K562 (cell line): ENCODE results near the gene LMF2. TPM values are rescaled to one million over a fixed set of nuclear protein-coding genes. Genes with fewer than 3 reads are reported as not detected.

Source experiments
- ATAC-seq: fragments of 200-7000 bp; cut with Tn5 transposase; 3 replicates; pipeline ENCODE4 v1.9.1; 2020; ENCODE audit warnings: moderate library complexity
- BruUV-seq: library from RNA; stranded (reverse); fragments of 400-500 nt; replicated peaks from 2 replicates; lab custom pipeline; 2021; lab: Mats Ljungman, UMichigan
- CTCF ChIA-PET: fragments of 300-600 bp; formaldehyde crosslinking; extraction: SDS; loops from one replicate; lab custom pipeline; 2021; ENCODE audit warnings: low intra/inter-chr PET ratio; lab: Yijun Ruan, JAX
- POLR2A ChIA-PET: fragments of 300-600, 350-650 bp; sonication (Branson Sonifier 250); formaldehyde crosslinking; extraction: SDS; loops from one replicate; lab custom pipeline; 2021; ENCODE audit warnings: antibody characterized with exemption, inconsistent platforms; lab: Yijun Ruan, JAX
- DNase-seq, 4 experiments: peaks; one replicate each; pipeline versions ENCODE4 v3.0.0 to v3.0.0-alpha.2; 2011 to 2018; ENCODE audit warnings: low spot score in 3 of 4, mixed read lengths in 3 of 4; ENCODE audit errors: extremely low read depth in 1 of 4
- FAIRE-seq: peaks from 2 replicates; lab custom pipeline; 2011; peaks lifted over from hg19 to GRCh38; lab: Jason Lieb, UNC
- H2AFZ ChIP-seq: 2 replicates; pipeline ENCODE4 v1.6.0; 2011; ENCODE audit warnings: low read depth, low read length, control low read depth, inconsistent platforms
- H3K27ac ChIP-seq: fragments of 200-600 bp; 3 replicates; pipeline ENCODE4 v1.8.0; 2011; ENCODE audit warnings: low read depth, mild to moderate bottlenecking, control low read depth, inconsistent platforms, low read length, moderate library complexity, mixed read lengths; ENCODE audit errors: extremely low read depth
- H3K27me3 ChIP-seq, 2 experiments: fragments of 300-600 bp in 1 of 2; 2 replicates in 1 of 2; 3 replicates in 1 of 2; pipeline versions ENCODE4 v1.6.0 to v1.8.0; 2011; ENCODE audit warnings: inconsistent platforms in 2 of 2, low read length in 2 of 2, mild to moderate bottlenecking in 1 of 2, mixed read lengths in 1 of 2, moderate library complexity in 1 of 2; ENCODE audit not compliant: control insufficient read depth in 2 of 2, insufficient read depth in 2 of 2
- H3K36me3 ChIP-seq: fragments of 300-600 bp; 3 replicates; pipeline ENCODE4 v1.8.0; 2011; ENCODE audit warnings: mild to moderate bottlenecking, low read length, inconsistent platforms; ENCODE audit not compliant: control insufficient read depth, insufficient read depth
- H3K4me1 ChIP-seq, 2 experiments: fragments of 200-600 bp in 1 of 2; replicated peaks in 1 of 2; 2 replicates in 1 of 2; 3 replicates in 1 of 2; pipeline versions ENCODE4 v1.5.1 to v1.8.0; 2011; ENCODE audit warnings: inconsistent platforms in 2 of 2, low read length in 2 of 2, mild to moderate bottlenecking in 1 of 2, mixed read lengths in 1 of 2, moderate library complexity in 1 of 2; ENCODE audit not compliant: control insufficient read depth in 2 of 2, insufficient read depth in 2 of 2
- H3K4me2 ChIP-seq: 2 replicates; pipeline ENCODE4 v1.6.1; 2011; ENCODE audit warnings: low read length, control low read depth, inconsistent platforms, mixed read lengths; ENCODE audit not compliant: insufficient read depth
- H3K4me3 ChIP-seq: fragments of 200-600 bp; sonication (generic), shearing (Covaris generic); 2 replicates; pipeline ENCODE4 v1.5.1; 2016; ENCODE audit warnings: control low read depth, inconsistent platforms
- H3K79me2 ChIP-seq: fragments of 200-600 bp; 3 replicates; pipeline ENCODE4 v1.8.0; 2011; ENCODE audit warnings: low read length, inconsistent platforms; ENCODE audit not compliant: control insufficient read depth, insufficient read depth
- H3K9ac ChIP-seq, 2 experiments: 2 replicates each; pipeline versions ENCODE4 v1.6.0 to v1.6.1; 2011; ENCODE audit warnings: low read depth in 2 of 2, low read length in 2 of 2, control low read depth in 1 of 2, inconsistent platforms in 1 of 2, mild to moderate bottlenecking in 1 of 2, mixed read lengths in 1 of 2; ENCODE audit not compliant: insufficient read depth in 1 of 2
- H3K9me1 ChIP-seq: one replicate; pipeline ENCODE4 v1.6.0; 2011; ENCODE audit warnings: inconsistent platforms, mild to moderate bottlenecking, low read length, moderate library complexity; ENCODE audit not compliant: control insufficient read depth, insufficient read depth
- H3K9me3 ChIP-seq: replicated peaks from 2 replicates; pipeline ENCODE4 v1.5.1; 2011; ENCODE audit warnings: low read depth, low read length, inconsistent platforms; ENCODE audit not compliant: control insufficient read depth, insufficient read depth
- H4K20me1 ChIP-seq: replicated peaks from 2 replicates; pipeline ENCODE4 v1.6.1; 2011; ENCODE audit warnings: low read length, inconsistent platforms, mixed read lengths; ENCODE audit not compliant: control insufficient read depth, insufficient read depth
- CAMTA2 ChIP-seq: fragments of 250-450 bp; sonication (Bioruptor Pico); conservative IDR thresholded peaks from 2 replicates; pipeline ENCODE4 v1.5.1; 2022
- NR2C2 ChIP-seq, 2 experiments: fragments of 200-800 bp in 1 of 2; sonication (Bioruptor generic) in 1 of 2; sonication (generic) in 1 of 2; formaldehyde crosslinking in 1 of 2; IDR thresholded peaks; 2 replicates each; pipeline versions ENCODE4 v1.6.1 to v1.8.0; 2016 to 2022; ENCODE audit warnings: mild to moderate bottlenecking in 1 of 2, missing compliant biosample characterization in 1 of 2, missing genetic modification characterization in 1 of 2, missing genetic modification reagents in 1 of 2
- RBM15 ChIP-seq: fragments of 200-400 bp; formaldehyde crosslinking; IDR thresholded peaks from 2 replicates; pipeline ENCODE4 v1.6.1; 2018; ENCODE audit warnings: mild to moderate bottlenecking, low read length, moderate library complexity; ENCODE audit not compliant: insufficient read depth
- TCFL5 ChIP-seq: fragments of 250-450 bp; sonication (Bioruptor Pico); conservative IDR thresholded peaks from 2 replicates; pipeline ENCODE4 v1.6.1; 2021; ENCODE audit warnings: mild to moderate bottlenecking, moderate library complexity, matching md5 sums
- XRCC4 ChIP-seq: IDR thresholded peaks from one replicate; pipeline ENCODE4 v1.6.1; 2011; ENCODE audit not compliant: insufficient read depth, insufficient read length; ENCODE audit errors: extremely low read depth
- ZBTB7A ChIP-seq: IDR thresholded peaks from 2 replicates; pipeline ENCODE4 v1.6.1; 2011; ENCODE audit warnings: low read depth, mild to moderate bottlenecking, low read length, moderate library complexity, borderline replicate concordance; ENCODE audit not compliant: control insufficient read depth
- ZC3H8 ChIP-seq: fragments of 450-650 bp; IDR thresholded peaks from 2 replicates; pipeline ENCODE4 v1.6.1; 2017
- ZFP30 ChIP-seq: fragments of 250-450 bp; sonication (Bioruptor Pico); IDR thresholded peaks from 2 replicates; pipeline ENCODE4 v1.8.0; 2022; ENCODE audit warnings: moderate library complexity, mild to moderate bottlenecking, inconsistent platforms, borderline replicate concordance
- ZNF3 ChIP-seq: fragments of 250-450 bp; sonication (Bioruptor Pico); IDR thresholded peaks from 2 replicates; pipeline ENCODE4 v1.5.0; 2021; ENCODE audit warnings: mild to moderate bottlenecking, moderate library complexity
- ZNF830 ChIP-seq: fragments of 250-450 bp; sonication (Bioruptor Pico); IDR thresholded peaks from 2 replicates; pipeline ENCODE4 v1.5.0; 2021; ENCODE audit warnings: mild to moderate bottlenecking
- WGBS: fragments of 100-300 bp; shearing (Covaris generic); methylation state at CpG from one replicate; pipeline ENCODE4 v1.1.6; 2016; ENCODE audit warnings: low coverage, mixed read lengths; ENCODE audit not compliant: insufficient coverage; ENCODE audit errors: missing lambda C conversion rate; 5-methylcytosine and 5-hydroxymethylcytosine counted together
- in situ Hi-C: fragments of 300-500 bp; cut with MboI; formaldehyde crosslinking; loops from 4 replicates; pipeline ENCODE4 v1.15.0; 2018; ENCODE audit warnings: inconsistent platforms, mixed read lengths
- intact Hi-C: fragments of 100-400 bp; cut with micrococcal nuclease; formaldehyde crosslinking; loops from 2 replicates; pipeline ENCODE4 v1.14.2; 2022
- polyA plus RNA-seq, 8 experiments: library from polyadenylated mRNA; depleted of rRNA in 4 of 8; stranded (reverse) in 5 of 8; unstranded in 3 of 8; fragments of >200 nt; fragmentation: Nextera tagmentation in 2 of 8; fragmentation: Illumina TruSeq in 1 of 8; extraction: Ambion mirVana in 2 of 8; extraction: Trizol in 1 of 8; gene quantifications; 2 replicates each; pipeline versions ENCODE4 v1.2.1 to v1.2.3, GENCODE V29; 2011 to 2014; ENCODE audit warnings: inconsistent platforms in 1 of 8, missing spikeins in 1 of 8
- total RNA-seq, 7 experiments: library from RNA; depleted of rRNA in 6 of 7; stranded (reverse); fragments of >200 nt in 6 of 7; fragmentation: Illumina TruSeq in 2 of 7; extraction: Trizol in 2 of 7; gene quantifications; 2 replicates each; pipeline versions ENCODE4 v1.2.1 to v1.2.3, GENCODE V29; 2011 to 2021; ENCODE audit warnings: low replicate concordance in 1 of 7
- TF ChIP-seq, protein P1 (sequence below): IDR thresholded peaks from 3 replicates; pipeline ENCODE4 v1.6.1; 2011; ENCODE audit warnings: borderline replicate concordance, mild to moderate bottlenecking; ENCODE audit not compliant: insufficient read length, insufficient read depth
- TF ChIP-seq, protein P2 (sequence below): fragments of 450-650 bp; IDR thresholded peaks from 2 replicates; pipeline ENCODE4 v1.6.1; 2016; ENCODE audit warnings: low read depth, mild to moderate bottlenecking, moderate library complexity
- TF ChIP-seq, protein P3 (sequence below): fragments of 450-650 bp; IDR thresholded peaks from 2 replicates; pipeline ENCODE4 v1.6.1; 2016; ENCODE audit warnings: low read depth

Gene LMF2
- total and polyA plus RNA-seq, 9 of the 15 experiments (the other 6 are each of a cell fraction or from before 2014, with no cell fraction given): 0.08 to 37.1 (median 7.6) TPM

GRCh38 chr22:50535113-50535512, 27.6 kb upstream of the LMF2 start:
- H3K9me3 ChIP-seq: 0 out of 2 replicates have a peak, but pooled peaks cover 2% of the 10 kb centered on the region
- H3K9me1 ChIP-seq: no peaks in the 10 kb centered on the region
- CTCF ChIA-PET: no interaction called here
- no peak overlapping the region for H3K4me3 ChIP-seq
- H4K20me1 ChIP-seq: no peaks in the 10 kb centered on the region
- no peak overlapping the region for H3K4me2 ChIP-seq
- DNase-seq (no peak), ATAC-seq (no peak), FAIRE-seq (no peak)
- H3K27me3 ChIP-seq: no peaks in the 10 kb centered on the region
- H3K27ac ChIP-seq: no peak overlapping the region
- 71% methylated on average over 6 of the region's 8 CpGs for WGBS
- H3K4me1 ChIP-seq: peaks cover 19 to 35% of the 10 kb centered on the region in 2 experiments; a peak in 4 of 5 replicates
- H3K79me2 ChIP-seq: no peaks in the 10 kb centered on the region
- H3K9ac ChIP-seq: no peak overlapping the region
- no peak overlapping the region for H2AFZ ChIP-seq
- in situ Hi-C loops (no loop called here), intact Hi-C loops (no loop called here)
- no TSS peak for BruUV-seq
- no peaks in the 10 kb centered on the region for H3K36me3 ChIP-seq
- POLR2A ChIA-PET: interaction anchor here (0.5 kb wide), 1 partner anchor 704 kb away, joined by 3 read pairs; no protein-coding TSS in a partner anchor
- TF ChIP-seq NR2C2 (CRISPR knock-in tag; IDR thresholded peaks at IDR 0.05): no peak
- no peak for TF ChIP-seq NR2C2 (tag; IDR thresholded peaks at IDR 0.05)
- no peak for TF ChIP-seq ZBTB7A
- TF ChIP-seq, protein P1, sequence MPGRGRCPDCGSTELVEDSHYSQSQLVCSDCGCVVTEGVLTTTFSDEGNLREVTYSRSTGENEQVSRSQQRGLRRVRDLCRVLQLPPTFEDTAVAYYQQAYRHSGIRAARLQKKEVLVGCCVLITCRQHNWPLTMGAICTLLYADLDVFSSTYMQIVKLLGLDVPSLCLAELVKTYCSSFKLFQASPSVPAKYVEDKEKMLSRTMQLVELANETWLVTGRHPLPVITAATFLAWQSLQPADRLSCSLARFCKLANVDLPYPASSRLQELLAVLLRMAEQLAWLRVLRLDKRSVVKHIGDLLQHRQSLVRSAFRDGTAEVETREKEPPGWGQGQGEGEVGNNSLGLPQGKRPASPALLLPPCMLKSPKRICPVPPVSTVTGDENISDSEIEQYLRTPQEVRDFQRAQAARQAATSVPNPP: no peak
- no peak for TF ChIP-seq XRCC4
- no peak for TF ChIP-seq ZC3H8
- TF ChIP-seq ZNF3 (CRISPR knock-in tag): no peak
- TF ChIP-seq RBM15: no peak
- no peak for TF ChIP-seq ZFP30 (CRISPR knock-in tag)
- TF ChIP-seq TCFL5 (CRISPR knock-in tag): no peak
- TF ChIP-seq, protein P2, sequence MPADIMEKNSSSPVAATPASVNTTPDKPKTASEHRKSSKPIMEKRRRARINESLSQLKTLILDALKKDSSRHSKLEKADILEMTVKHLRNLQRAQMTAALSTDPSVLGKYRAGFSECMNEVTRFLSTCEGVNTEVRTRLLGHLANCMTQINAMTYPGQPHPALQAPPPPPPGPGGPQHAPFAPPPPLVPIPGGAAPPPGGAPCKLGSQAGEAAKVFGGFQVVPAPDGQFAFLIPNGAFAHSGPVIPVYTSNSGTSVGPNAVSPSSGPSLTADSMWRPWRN: no peak
- TF ChIP-seq CAMTA2 (CRISPR knock-in tag): no peak
- no peak for TF ChIP-seq ZNF830 (CRISPR knock-in tag)
- TF ChIP-seq, protein P3, sequence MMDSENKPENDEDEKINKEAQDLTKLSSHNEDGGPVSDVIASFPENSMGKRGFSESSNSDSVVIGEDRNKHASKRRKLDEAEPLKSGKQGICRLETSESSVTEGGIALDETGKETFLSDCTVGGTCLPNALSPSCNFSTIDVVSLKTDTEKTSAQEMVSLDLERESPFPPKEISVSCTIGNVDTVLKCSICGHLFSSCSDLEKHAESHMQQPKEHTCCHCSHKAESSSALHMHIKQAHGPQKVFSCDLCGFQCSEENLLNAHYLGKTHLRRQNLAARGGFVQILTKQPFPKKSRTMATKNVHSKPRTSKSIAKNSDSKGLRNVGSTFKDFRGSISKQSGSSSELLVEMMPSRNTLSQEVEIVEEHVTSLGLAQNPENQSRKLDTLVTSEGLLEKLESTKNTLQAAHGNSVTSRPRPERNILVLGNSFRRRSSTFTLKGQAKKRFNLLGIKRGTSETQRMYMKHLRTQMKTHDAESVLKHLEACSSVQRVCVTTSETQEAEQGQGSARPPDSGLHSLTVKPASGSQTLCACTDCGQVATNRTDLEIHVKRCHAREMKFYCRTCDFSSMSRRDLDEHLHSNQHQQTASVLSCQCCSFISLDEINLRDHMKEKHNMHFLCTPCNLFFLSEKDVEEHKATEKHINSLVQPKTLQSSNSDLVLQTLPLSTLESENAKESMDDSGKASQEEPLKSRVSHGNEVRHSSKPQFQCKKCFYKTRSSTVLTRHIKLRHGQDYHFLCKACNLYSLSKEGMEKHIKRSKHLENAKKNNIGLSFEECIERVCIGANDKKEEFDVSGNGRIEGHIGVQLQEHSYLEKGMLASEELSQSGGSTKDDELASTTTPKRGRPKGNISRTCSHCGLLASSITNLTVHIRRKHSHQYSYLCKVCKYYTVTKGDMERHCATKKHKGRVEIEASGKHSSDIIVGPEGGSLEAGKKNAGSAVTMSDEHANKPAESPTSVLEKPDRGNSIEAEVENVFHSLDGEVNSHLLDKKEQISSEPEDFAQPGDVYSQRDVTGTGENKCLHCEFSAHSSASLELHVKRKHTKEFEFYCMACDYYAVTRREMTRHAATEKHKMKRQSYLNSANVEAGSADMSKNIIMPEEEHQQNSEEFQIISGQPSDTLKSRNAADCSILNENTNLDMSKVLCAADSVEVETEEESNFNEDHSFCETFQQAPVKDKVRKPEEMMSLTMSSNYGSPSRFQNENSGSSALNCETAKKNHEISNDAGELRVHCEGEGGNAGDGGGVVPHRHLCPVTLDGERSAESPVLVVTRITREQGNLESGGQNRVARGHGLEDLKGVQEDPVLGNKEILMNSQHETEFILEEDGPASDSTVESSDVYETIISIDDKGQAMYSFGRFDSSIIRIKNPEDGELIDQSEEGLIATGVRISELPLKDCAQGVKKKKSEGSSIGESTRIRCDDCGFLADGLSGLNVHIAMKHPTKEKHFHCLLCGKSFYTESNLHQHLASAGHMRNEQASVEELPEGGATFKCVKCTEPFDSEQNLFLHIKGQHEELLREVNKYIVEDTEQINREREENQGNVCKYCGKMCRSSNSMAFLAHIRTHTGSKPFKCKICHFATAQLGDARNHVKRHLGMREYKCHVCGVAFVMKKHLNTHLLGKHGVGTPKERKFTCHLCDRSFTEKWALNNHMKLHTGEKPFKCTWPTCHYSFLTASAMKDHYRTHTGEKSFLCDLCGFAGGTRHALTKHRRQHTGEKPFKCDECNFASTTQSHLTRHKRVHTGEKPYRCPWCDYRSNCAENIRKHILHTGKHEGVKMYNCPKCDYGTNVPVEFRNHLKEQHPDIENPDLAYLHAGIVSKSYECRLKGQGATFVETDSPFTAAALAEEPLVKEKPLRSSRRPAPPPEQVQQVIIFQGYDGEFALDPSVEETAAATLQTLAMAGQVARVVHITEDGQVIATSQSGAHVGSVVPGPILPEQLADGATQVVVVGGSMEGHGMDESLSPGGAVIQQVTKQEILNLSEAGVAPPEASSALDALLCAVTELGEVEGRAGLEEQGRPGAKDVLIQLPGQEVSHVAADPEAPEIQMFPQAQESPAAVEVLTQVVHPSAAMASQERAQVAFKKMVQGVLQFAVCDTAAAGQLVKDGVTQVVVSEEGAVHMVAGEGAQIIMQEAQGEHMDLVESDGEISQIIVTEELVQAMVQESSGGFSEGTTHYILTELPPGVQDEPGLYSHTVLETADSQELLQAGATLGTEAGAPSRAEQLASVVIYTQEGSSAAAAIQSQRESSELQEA: no peak
